NT2/D1 (cell line): ENCODE measurements around the gene RPP14.

Experiments used
- SUZ12 ChIP-seq: IDR thresholded peaks from 2 replicates; pipeline ENCODE4 v1.6.1; 2011; ENCODE audit not compliant: insufficient read length, insufficient read depth; ENCODE audit errors: extremely low read depth
- YY1 ChIP-seq: IDR thresholded peaks from 2 replicates; pipeline ENCODE4 v1.6.1; 2011; ENCODE audit not compliant: insufficient read length, insufficient read depth

DNA sequence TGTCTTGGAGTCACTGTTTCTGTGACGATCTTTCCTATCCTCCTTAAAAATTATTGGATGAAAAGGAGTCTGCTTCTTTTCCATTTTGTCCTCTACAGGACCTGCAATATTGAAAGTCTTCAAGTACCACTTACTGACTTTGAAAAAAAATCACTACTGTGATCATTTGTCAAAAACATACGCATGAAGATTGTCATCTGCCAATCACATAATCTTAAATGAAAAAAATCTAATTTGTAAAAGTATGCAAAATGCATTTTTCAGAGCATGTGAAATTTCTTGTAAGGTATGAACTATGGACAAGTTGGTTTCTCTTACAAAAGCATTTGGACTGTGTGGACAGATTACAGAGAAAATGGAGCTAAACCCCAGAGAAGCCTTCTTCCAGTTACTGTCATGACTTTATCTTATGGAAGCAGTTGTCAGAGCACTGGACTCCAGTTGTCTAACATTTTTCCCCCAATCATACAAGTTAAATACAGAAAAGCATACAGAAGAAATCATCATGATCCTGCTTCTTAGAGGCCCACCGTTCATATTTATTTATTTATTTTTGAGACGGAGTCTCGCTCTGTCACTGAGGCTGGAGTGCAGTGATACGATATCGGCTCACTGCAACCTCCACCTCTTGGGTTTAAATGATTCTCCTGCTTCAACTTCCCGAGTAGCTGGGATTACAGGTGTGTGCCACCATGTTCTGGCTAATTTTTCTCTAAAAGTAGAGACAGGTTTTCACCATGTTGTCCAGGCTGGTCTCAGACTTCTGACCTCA, 23.3 kb downstream of the RPP14 start:
- TF ChIP-seq SUZ12 (no peak), YY1 (no peak)
